Colonic mucosa (tissue), 4 donors: ENCODE measurements around the gene APOC1. TPM values are rescaled to one million over a fixed set of nuclear protein-coding genes. Genes with fewer than 3 reads are reported as not detected.

Experiments
- DNase-seq: peaks from one replicate; pipeline ENCODE4 v3.0.0-alpha.2; 2020
- H3K27ac ChIP-seq: fragments of 200-600 bp; one replicate; pipeline ENCODE4 v1.8.0; 2021
- H3K27me3 ChIP-seq: fragments of 200-600 bp; one replicate; pipeline ENCODE4 v1.8.0; 2021
- H3K36me3 ChIP-seq: fragments of 200-600 bp; one replicate; pipeline ENCODE4 v1.8.0; 2021
- H3K4me1 ChIP-seq: fragments of 200-600 bp; one replicate; pipeline ENCODE4 v1.8.0; 2021; ENCODE audit warnings: mild to moderate bottlenecking
- H3K4me3 ChIP-seq: fragments of 200-600 bp; one replicate; pipeline ENCODE4 v1.8.0; 2021
- H3K9ac ChIP-seq, 2 donors: one replicate each; pipeline ENCODE4 v1.7.0; 2013; ENCODE audit warnings: control low read depth in 2 of 2, low read depth in 2 of 2, low read length in 2 of 2
- H3K9me3 ChIP-seq: fragments of 200-600 bp; one replicate; pipeline ENCODE4 v1.8.0; 2021
- CTCF ChIP-seq: fragments of 200-600 bp; IDR thresholded peaks from one replicate; pipeline ENCODE4 v1.8.0; 2022; ENCODE audit warnings: antibody characterized with exemption, mild to moderate bottlenecking
- intact Hi-C: fragments of 100-400 bp; cut with DNase I; formaldehyde crosslinking; loops from one replicate; pipeline ENCODE4 v1.14.1; 2022
- total RNA-seq, 2 donors: library from RNA; stranded (reverse); fragmentation: NEBNext Ultra II Directional in 1 of 2; extraction: Animal tissue kit (Norgen Biotek cat#: 25700) in 1 of 2; gene quantifications; one replicate each; pipeline ENCODE4 v1.2.1, GENCODE V29; 2021
- donor health status: healthy.
- donor health status: DM: no; HTN: no; CAD: no.
- donor health status: DM: no; HTN: no; CAD: no.

Gene APOC1
- total RNA-seq, 2 donors from 2014 or later, result 10.4 to 19.9 TPM

GRCh38 chr19:44959691-44960090 lies 45.3 kb downstream of the APOC1 start:
- Histone ChIP-seq H3K36me3 (peaks cover 4% of the 10 kb centered on the region), H3K27ac (no peak overlapping the region), H3K4me3 (no peak overlapping the region), H3K9me3 (no peaks in the 10 kb centered on the region), H3K9ac (no peak overlapping the region), H3K4me1 (peaks cover 14% of the 10 kb centered on the region), H3K27me3 (no peaks in the 10 kb centered on the region)
- no peak for DNase-seq
- no peak for TF ChIP-seq CTCF
- intact Hi-C loops, result no loop called here

- intact Hi-C loops, result no loop called here
- no peak for DNase-seq
- Histone ChIP-seq H3K9ac (no peak overlapping the region), H3K4me1 (peaks cover 12% of the 10 kb centered on the region), H3K9me3 (no peaks in the 10 kb centered on the region), H3K27me3 (no peaks in the 10 kb centered on the region), H3K4me3 (no peak overlapping the region), H3K36me3 (peaks cover 14% of the 10 kb centered on the region), H3K27ac (no peak overlapping the region)
- no peak for TF ChIP-seq CTCF
Measured at GRCh38 chr19:44960906-44961728, 46.7 kb downstream of the APOC1 start.

GRCh38 chr19:44961821-44962220 lies 47.4 kb downstream of the APOC1 start:
- Histone ChIP-seq H3K9ac (no peak overlapping the region), H3K36me3 (peaks cover 14% of the 10 kb centered on the region), H3K27me3 (no peaks in the 10 kb centered on the region), H3K9me3 (no peaks in the 10 kb centered on the region), H3K4me3 (no peak overlapping the region), H3K4me1 (peaks cover 5% of the 10 kb centered on the region), H3K27ac (no peak overlapping the region)
- no peak for TF ChIP-seq CTCF
- intact Hi-C loops, result no loop called here
- no peak for DNase-seq

GRCh38 chr19:44968118-44968517 lies 53.7 kb downstream of the APOC1 start:
- no peaks in the 10 kb centered on the region for H3K27me3 ChIP-seq
- H3K9ac ChIP-seq, result no peak overlapping the region
- no peaks in the 10 kb centered on the region for H3K4me1 ChIP-seq
- H3K4me3 ChIP-seq, result no peak overlapping the region
- no peak overlapping the region for H3K27ac ChIP-seq
- no peak for TF ChIP-seq CTCF
- H3K9me3 ChIP-seq, result no peaks in the 10 kb centered on the region
- intact Hi-C loops, result no loop called here
- DNase-seq, result no peak
- H3K36me3 ChIP-seq, result peaks cover 14% of the 10 kb centered on the region

- no peak for DNase-seq
- TF ChIP-seq CTCF, result no peak
- peaks cover 14% of the 10 kb centered on the region for H3K36me3 ChIP-seq
- no peak overlapping the region for H3K27ac ChIP-seq
- H3K9me3 ChIP-seq, result no peaks in the 10 kb centered on the region
- intact Hi-C loops, result no loop called here
- H3K4me1 ChIP-seq, result no peaks in the 10 kb centered on the region
- H3K27me3 ChIP-seq, result no peaks in the 10 kb centered on the region
- H3K9ac ChIP-seq, result no peak overlapping the region
- no peak overlapping the region for H3K4me3 ChIP-seq
Measured at GRCh38 chr19:44968670-44969069, 54.3 kb downstream of the APOC1 start.

Other genes starting within 250 kb of the APOC1 start
- gene CEACAM19, start 243.1 kb upstream of the APOC1 start, total RNA-seq, result 1 to 10 TPM; 5.3 to 6.1 TPM
- under 1 TPM in 1 of 2 donors, not detected in 1; 0.52 TPM for gene CEACAM16, start 215.5 kb upstream of the APOC1 start, total RNA-seq
- gene BCL3, start 165.9 kb upstream of the APOC1 start, total RNA-seq, result 10 to 100 TPM; 76.4 to 99.5 TPM
- gene CBLC, start 136.7 kb upstream of the APOC1 start, total RNA-seq, result 10 to 100 TPM; 65.6 to 78.0 TPM
- 10 to 100 TPM; 15.1 to 20.7 TPM for gene BCAM, start 105.5 kb upstream of the APOC1 start, total RNA-seq
- gene NECTIN2, start 68.3 kb upstream of the APOC1 start, total RNA-seq, result 100 to 1,000 TPM; 115 to 121 TPM
- 100 to 1,000 TPM in 1 of 2 donors, 10 to 100 TPM in 1; 60.0 to 167 TPM for gene TOMM40, start 23.4 kb upstream of the APOC1 start, total RNA-seq
- 10 to 100 TPM; 36.3 to 78.9 TPM for gene APOE, start 8.8 kb upstream of the APOC1 start, total RNA-seq
- gene APOC4, start 27.6 kb downstream of the APOC1 start, total RNA-seq, result not detected
- gene APOC2, start 31.4 kb downstream of the APOC1 start, total RNA-seq, result 1 to 10 TPM; 1.4 to 2.7 TPM
- gene CLPTM1, start 40.8 kb downstream of the APOC1 start, total RNA-seq, result 100 to 1,000 TPM in 1 of 2 donors, 10 to 100 TPM in 1; 98.6 to 165 TPM
- gene RELB, start 86.9 kb downstream of the APOC1 start, total RNA-seq, result 10 to 100 TPM; 17.1 to 42.4 TPM
- gene CLASRP, start 124.4 kb downstream of the APOC1 start, total RNA-seq, result 10 to 100 TPM; 53.5 to 82.6 TPM
- 1 to 10 TPM; 3.4 to 7.0 TPM for gene ZNF296, start 161.9 kb downstream of the APOC1 start, total RNA-seq
- gene GEMIN7, start 164.7 kb downstream of the APOC1 start, total RNA-seq, result 10 to 100 TPM; 22.4 to 37.5 TPM
- gene PPP1R37, start 178.6 kb downstream of the APOC1 start, total RNA-seq, result 10 to 100 TPM; 28.2 to 46.9 TPM
- gene NKPD1, start 246.4 kb downstream of the APOC1 start, total RNA-seq, result under 1 TPM in 1 of 2 donors, not detected in 1; 0.07 TPM